ENCODE measurements around the gene THADA.
"Not testable (repeated sequence)": the region's sequence is repeated elsewhere in the genome, so short reads cannot be mapped to it uniquely, and the experiment has no call there.

The THADA gene

DNA sequence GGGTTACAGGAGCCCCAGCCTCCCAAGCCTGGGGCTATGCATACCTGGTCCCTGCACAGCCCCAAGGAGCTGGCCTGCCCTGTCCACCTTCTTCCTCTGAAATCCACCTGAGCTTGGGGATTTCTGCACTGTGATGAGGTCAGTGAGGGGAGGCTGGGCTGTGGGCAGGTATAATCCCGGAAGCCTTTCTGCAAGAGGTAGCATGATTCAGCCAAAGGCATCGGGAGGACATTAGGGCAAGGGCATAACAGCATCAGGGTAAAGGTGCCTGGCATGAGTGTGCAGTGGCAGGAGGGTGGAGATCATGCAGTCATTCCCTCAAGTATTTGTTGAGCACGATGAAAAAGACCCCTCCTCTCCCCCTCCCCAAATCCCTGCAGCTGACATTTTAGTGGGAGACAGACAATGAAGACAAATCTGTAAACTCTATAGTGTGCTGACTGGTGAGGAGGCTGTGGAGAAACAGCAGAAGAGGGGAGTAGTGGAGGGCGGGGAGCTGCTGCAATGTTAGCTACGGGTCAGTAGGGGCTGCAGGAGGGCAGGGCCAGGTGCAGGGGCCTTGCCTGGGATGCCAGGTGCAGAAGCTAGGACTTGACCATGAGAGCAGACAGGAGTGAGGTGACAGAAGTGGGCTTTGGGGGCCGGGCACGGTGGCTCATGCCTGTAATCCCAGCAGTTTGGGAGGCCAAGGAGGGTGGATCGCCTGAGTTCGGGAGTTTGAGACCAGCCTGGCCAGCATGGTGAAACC lies 388.1 kb downstream of the THADA start:
- DNase-seq (ENCODE audit: low read depth): no peak

GRCh38 chr2:43206602-43207001 lies 389.2 kb downstream of the THADA start:
- no peak for DNase-seq (ENCODE audit: low read depth)

DNA sequence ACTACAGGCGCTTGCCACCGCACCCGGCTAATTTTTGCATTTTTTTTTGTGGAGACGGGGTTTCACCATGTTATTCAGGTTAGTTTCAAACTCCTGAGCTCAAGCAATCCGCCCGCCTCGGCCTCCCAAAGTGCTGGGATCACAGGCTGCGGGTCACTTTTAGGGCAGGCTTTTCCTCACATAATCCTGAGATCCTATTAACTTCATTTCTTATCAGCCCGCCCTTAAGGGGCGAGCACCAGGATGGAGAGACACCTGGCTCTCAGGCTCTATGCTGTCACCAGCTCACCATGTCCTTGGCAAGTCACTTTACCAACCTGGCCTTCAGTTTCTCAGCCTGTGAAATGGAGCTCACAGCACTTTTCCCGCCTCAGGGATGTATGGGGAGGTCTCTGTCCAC lies 392.5 kb downstream of the THADA start:
- DNase-seq (ENCODE audit: low read depth): no peak

GRCh38 chr2:43202289-43202688 lies 393.5 kb downstream of the THADA start:
- DNase-seq (ENCODE audit: low read depth): no peak

DNA sequence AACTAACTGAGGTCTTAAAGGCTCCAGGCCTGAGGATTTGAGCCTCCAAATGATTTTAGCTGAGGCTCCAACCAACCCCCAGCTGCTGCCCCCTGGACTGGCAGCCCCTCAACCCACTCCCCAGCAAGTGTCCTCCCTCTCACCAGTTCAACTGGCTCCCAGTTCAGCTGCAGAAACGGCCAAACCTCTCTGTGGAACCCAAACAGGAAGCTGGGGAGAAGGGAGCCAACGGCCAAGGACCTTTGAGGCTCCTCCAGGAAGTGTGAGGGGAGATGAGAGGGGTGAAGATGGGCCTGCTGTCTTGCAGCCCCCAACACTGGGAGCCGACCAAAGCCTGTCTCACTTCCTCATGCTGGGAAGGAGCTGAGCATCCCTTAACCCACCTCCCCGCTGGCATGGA lies 394.3 kb downstream of the THADA start:
- no peak for DNase-seq (ENCODE audit: low read depth)

GRCh38 chr2:43201016-43201415 lies 394.8 kb downstream of the THADA start:
- DNase-seq (ENCODE audit: low read depth): no peak

DNA sequence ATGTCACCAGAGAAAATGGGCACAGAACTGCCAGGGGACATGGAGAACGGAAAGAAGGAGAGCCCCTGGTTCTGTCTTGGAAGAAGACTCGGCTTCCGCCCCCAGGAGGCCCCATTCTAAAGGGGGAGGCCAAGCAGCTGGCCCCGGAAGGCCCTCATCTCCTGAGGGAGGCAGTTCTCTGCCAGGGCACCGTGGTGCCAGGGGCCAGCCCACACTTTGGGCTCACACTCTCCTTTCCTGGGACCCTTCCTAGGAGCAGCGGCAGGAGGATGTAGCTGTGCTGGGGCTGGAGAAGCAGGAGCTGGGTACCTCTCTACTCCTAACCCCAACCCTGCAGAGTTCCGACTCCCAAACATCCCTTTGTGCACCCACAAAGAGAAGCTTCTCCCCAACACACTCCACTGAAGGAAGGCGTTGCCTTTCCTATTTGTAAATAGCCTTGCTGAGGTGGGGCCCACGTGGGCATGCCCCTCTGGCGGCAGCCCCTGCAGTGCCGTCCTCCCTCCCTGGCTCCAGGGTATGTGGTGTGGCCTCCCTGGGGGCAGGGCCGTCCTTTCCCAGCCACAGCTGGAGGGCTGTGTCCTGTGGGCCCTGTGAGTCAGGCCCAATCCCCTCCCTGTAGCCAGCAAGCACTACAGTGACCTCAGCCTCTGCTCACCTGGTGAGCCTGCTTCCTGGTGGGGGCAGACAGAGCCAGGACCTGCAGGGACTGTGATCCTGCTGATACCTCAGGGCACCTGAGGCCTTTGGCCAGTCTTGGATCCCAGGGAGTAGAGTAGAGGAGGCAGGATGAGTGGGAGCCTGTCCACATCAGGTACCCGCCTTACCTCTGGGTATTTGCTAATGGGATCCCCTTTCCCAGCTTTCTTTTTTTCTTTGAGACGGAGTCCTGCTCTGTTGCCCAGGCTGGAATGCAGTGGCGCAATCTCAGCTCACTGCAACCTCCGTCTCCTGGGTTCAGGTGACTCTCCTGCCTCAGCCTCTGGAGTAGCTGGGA lies 396.0 kb downstream of the THADA start:
- no peak for DNase-seq (ENCODE audit: low read depth)

- no peak for DNase-seq (ENCODE audit: low read depth)
Measured at GRCh38 chr2:43198263-43198662, 397.6 kb downstream of the THADA start.

DNA sequence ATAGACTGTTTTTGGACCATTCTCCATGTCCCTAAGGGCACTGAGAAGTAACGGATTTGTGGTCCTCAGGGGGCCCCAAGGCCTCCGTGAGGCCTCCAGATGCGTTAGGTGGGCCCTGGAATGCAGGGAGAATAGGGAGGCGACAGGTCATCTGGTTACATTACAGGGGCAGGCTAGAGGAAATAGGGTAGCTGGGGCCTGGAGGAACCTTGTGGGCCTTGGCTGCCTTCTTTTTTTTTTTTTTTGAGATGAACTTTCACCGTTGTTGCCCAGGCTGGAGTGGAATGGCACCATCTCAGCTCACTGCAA lies 398.3 kb downstream of the THADA start:
- no peak for DNase-seq (ENCODE audit: low read depth)

DNA sequence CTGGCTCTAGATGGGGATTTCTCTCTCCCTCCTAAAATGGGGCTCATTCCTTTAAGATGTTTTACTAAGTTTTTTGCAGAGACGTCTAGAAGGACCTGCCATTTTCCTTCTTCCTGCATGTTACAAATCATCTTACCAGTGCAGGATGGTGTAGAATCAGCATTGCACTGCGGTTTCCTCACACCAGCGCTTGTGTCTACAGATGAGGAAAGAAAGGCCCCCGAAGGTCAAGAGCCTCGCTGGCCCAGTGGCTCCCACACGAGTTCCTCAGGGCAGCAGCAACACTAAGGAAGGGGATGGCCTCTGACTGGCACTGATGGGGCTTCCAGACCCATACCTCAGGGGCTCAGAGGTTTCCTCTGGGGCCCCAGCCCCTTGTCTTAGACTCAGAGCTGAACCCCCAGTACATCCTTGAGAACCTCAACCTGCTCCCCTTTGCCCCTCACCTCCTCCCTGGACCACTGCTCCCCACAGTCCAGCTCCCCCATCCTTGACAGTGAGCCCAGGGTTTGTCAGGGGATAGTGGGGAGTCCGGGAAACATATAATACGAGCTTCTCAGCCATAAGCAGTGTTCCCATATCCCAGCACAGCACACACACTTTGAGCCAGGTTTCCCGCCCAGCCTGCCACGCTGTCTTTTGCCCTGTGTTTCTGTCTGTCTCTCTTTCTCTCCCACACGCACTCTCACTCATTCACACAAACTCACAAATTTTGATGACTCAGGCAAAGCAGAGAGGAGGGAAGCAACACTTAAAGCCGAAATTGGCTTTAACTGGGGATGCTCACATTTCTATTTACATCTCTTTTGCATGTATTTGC lies 398.9 kb downstream of the THADA start:
- no peak for DNase-seq (ENCODE audit: low read depth)

DNA sequence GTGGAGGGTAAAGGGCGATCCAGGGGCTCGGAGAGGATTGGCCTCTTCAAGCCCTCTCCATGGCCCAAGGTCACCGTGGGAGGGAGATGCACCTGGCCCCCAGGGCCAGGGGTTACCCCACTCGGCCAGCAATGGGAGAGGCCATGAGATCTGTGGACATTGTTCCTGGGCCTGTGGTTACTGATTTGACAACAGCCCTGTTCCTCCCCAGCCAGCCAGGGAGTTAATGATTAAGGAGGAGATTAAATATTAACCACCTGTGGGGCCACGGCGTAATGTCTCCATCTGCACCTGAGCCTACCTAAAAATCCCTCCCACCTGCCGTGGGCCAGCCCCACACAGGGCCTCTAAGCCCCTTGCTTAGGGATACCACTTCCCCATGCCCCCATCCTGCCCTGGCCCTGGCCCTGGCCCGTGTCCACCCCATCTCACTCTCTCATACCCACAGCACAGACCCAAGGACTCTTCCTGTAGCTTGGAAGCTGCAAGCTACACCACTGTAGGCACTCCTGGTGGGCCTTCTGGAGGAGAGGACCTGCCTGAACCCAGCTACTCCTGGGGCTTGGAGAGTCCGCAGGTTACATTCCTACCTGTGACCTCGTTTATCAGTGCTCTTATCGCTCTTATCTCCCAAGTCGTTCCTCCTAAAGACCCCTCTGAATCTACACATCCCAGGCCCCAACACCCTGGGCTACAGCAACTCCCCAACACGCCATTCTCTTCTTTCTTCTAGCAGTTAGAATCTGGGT lies 401.5 kb downstream of the THADA start:
- no peak for DNase-seq (ENCODE audit: low read depth)

DNA sequence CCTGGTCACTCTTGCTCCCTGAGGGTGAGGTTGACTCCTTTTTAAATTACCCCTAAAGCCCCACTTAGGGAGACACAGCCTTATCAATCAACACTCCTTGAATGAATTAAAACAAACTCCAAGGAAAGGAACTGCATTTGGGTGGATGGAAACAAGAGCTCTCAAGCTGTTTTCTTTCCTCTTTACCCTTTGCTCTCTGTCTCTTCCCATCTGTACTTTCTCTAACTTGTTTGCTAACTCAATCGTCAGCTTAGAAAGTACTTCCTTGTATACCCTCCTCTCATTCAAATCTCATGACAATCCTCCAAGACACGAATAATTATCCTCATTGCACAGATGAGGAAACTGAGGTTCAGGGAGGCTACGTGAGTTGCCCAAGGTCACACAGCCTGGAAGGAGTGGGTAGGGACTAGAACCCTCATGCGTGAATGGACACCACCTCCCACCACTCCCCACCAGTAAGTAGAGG lies 402.2 kb downstream of the THADA start:
- no peak for DNase-seq (ENCODE audit: low read depth)

- DNase-seq (ENCODE audit: low read depth): no peak
Measured at GRCh38 chr2:43192744-43193651, 402.8 kb downstream of the THADA start.

DNA sequence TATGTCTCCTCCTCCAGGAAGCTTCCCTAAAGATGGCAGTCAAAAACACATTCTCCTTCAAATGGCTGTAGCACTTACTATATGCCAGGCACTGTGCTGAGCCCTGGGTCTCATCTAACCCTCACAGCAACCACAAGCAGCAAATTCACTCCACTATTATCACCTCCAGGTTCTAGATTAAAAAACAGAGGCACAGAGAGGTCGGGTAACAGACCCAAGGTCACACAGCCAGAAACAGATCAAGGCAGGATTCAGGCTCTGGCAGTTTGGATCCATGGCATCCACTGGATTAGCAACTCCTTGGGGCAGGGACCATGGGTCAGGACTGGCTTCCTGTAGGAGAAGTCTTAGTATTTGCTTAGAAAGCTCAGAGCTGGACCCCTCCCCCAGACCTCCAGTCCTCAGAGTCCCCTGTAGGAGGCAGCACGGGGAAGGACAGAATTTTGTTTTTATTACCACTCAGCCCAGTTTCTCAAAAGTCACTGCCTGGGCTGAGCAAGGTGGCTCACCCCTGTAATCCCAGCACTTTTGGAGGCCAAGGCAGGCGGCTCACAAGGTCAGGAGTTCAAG lies 403.8 kb downstream of the THADA start:
- no peak for DNase-seq (ENCODE audit: low read depth)

GRCh38 chr2:43190311-43191052 lies 405.4 kb downstream of the THADA start:
- DNase-seq (ENCODE audit: low read depth): no peak

- DNase-seq (ENCODE audit: low read depth): not testable (repeated sequence)
Measured at GRCh38 chr2:43189861-43190260, 406.0 kb downstream of the THADA start.

- DNase-seq (ENCODE audit: low read depth): no peak
Measured at GRCh38 chr2:43188561-43189386, 407.1 kb downstream of the THADA start.

GRCh38 chr2:43186679-43187374 lies 409.0 kb downstream of the THADA start:
- DNase-seq (ENCODE audit: low read depth): no peak

All from T follicular helper cell (primary cell).